Smooth muscle cell of bladder (primary cell): Measurements from ENCODE around the gene ZNF431. TPM values are rescaled to one million over a fixed set of nuclear protein-coding genes. Genes with fewer than 3 reads are reported as not detected.

ENCODE experiments used
- total RNA-seq: library from RNA; depleted of rRNA; stranded (reverse); fragments of >200 nt; gene quantifications from 2 replicates; pipeline ENCODE4 v1.2.3, GENCODE V29; 2014

Gene ZNF431
- 1.8 and 2.4 TPM in 2 replicates for total RNA-seq

GRCh38 chr19:21141787-21142464, at the start of gene ZNF431:
Gene ZNF431 (plus strand): TSS chr19:21142040. CDS start chr19:21142184, 144 bp downstream.

Other genes starting within 250 kb of the ZNF431 start
- gene ZNF85, start 218.8 kb upstream of the ZNF431 start, total RNA-seq: 3.2 and 3.8 TPM in 2 replicates
- gene ZNF430, start 121.4 kb upstream of the ZNF431 start, total RNA-seq: 3.0 and 3.3 TPM in 2 replicates
- 2.4 and 3.6 TPM in 2 replicates for gene ZNF714, start 59.8 kb upstream of the ZNF431 start, total RNA-seq
- 3.2 and 3.8 TPM in 2 replicates for gene ZNF708, start 187.4 kb downstream of the ZNF431 start, total RNA-seq
- gene ZNF738, start 217.0 kb downstream of the ZNF431 start, total RNA-seq: 2.4 TPM in 2 replicates